Hematopoietic multipotent progenitor cell treated with erythropoietin and hydrocortisone succinate and interleukin-3 and kit ligand, for 6 days (in vitro differentiated cells): ENCODE measurements around the gene WDCP.
A peak's percentile ranks its signal among the peaks of the same experiment; 100 is the strongest.
"Not testable (repeated sequence)": the region's sequence is repeated elsewhere in the genome, so short reads cannot be mapped to it uniquely, and the experiment has no call there.

ENCODE experiments used
- DNase-seq: peaks from one replicate; pipeline ENCODE4 v3.0.0-alpha.2; 2015

The WDCP gene

GRCh38 chr2:24021122-24021998 lies 25.8 kb downstream of the WDCP start:
- DNase-seq: peak; percentile 70

DNA sequence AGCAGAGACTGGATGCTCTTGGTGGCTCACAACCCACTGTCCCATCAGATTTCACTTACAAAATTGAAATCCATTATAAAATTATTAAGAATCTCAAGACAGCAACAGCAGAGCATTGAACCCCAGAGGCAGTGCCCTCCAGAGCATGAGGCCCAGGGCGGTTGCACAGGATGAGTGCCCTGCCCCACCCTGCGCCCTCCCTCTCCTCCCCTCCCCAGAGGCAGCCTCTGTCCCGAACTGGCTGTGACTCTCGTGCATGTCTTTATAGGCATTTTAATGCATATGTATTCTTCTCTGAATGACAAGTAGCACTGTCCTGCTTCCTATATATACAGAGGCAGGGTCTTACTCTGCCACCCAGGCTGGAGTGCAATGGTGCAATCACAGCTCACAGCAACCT lies 26.9 kb downstream of the WDCP start:
- no peak for DNase-seq

GRCh38 chr2:24019729-24020128 lies 27.5 kb downstream of the WDCP start:
- no peak for DNase-seq

- DNase-seq: no peak
Observed at GRCh38 chr2:24018241-24018640, 28.9 kb downstream of the WDCP start.

GRCh38 chr2:24017711-24018110 lies 29.5 kb downstream of the WDCP start:
- no peak for DNase-seq

DNA sequence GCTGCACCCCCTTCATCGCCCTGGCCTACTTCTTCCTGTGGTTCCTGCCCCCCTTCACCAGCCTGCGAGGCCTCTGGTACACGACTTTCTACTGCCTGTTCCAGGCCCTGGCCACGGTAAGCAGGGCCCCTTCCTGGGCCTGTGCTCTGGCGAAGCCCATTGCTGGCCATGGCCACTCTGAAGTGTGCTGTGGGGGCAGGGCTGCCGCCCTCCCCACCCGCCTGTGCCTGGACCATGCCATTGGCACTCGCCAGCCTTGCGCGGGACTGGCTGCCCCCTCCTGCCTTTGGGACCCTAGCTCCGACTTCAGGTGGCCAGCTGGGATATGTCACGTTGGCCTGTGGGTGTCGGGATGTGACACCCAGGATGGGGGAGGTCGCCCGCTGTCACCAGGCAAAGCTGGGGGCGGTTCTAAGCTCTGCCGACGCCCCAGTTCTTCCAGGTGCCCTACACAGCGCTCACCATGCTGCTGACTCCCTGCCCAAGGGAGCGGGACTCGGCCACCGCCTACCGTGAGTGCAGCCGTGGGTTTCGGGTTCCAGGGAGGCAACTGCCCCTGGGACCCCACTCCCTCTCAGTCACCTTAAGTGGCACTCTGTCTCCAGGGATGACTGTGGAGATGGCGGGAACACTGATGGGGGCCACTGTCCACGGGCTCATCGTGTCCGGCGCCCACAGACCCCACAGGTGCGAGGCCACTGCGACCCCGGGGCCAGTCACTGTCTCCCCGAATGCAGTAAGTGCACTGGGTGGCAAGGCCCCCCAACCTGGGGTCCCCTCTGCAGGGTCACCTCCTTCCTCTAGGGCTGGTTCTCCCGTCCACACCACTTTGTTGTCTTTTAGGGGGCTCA lies 30.1 kb downstream of the WDCP start:
- DNase-seq: no peak

DNA sequence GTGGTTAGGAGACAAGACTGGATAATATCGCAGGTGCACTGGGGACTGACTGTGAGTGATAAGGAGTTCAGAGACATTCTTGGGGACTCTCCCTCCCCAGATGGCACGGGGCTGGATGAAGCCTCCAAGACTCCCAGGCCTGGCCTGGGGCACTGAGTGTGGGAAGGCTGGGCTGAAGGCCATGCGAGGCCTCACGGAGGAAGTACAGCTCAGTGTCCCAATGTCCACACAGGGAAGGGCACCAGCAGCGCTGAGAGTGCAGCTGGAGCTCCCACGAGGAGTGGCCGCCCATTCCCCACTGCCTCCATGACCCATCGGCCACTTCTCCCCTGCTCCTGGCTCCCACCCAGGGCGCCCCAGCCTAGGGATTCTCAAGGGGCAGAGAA lies 30.8 kb downstream of the WDCP start:
- peak; percentile 53 for DNase-seq

- DNase-seq: no peak
Observed at GRCh38 chr2:24015562-24016375, 31.4 kb downstream of the WDCP start.

DNA sequence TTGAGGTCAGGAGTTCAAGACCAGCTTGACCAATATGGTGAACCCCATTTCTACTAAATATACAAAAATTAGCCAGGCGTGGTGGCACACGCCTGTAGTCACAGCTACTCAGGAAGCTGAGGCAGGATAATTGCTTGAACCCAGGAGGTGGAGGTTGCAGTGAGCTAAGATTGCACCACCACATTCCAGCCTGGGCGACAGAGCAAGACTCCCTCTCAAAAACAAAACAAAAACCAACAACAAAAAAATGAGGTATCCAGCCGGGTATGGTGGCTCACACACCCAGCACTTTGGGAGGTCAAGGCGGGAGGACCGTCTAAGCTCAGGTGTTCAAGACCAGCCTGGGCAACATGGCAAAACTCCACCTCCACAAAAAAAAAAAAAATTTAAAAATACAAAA lies 32.3 kb downstream of the WDCP start:
- not testable (repeated sequence) for DNase-seq

GRCh38 chr2:24012521-24013188 lies 34.5 kb downstream of the WDCP start:
- no peak for DNase-seq

GRCh38 chr2:24011250-24012104 lies 35.7 kb downstream of the WDCP start:
- DNase-seq: peak; percentile 98

GRCh38 chr2:24010477-24011249 lies 36.5 kb downstream of the WDCP start:
- DNase-seq: peak; percentile 50

- DNase-seq: peak; percentile 81
Observed at GRCh38 chr2:24009680-24010476, 37.3 kb downstream of the WDCP start, which contains the start of gene MFSD2B. Gene MFSD2B, plus strand, starts transcription at chr2:24010085. Its CDS starts 12 bp downstream, at chr2:24010097.

GRCh38 chr2:24009367-24009679 lies 37.9 kb downstream of the WDCP start:
- DNase-seq: no peak

GRCh38 chr2:24008672-24009366 lies 38.4 kb downstream of the WDCP start:
- DNase-seq: no peak

DNA sequence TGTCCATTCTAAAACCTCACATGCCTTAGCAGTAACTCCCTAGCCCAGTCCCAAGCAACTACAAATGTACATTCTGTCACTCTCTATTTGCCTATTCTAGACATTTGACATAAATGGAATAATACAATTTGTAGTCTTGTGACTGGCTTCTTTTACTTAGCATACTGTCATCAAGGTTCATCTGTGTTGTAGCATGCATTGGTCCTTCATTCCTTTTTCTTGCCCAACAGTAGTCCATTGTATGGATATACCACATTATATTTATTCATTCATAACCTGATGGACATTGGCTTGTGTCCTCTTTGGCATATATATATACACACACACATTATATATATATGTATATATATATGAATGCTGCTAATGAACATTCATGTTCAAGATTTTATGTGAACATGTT lies 39.5 kb downstream of the WDCP start:
- DNase-seq: no peak

GRCh38 chr2:23994567-23994966 lies 52.6 kb downstream of the WDCP start:
- no peak for DNase-seq

- DNase-seq: no peak
Observed at GRCh38 chr2:23993736-23994269, 53.4 kb downstream of the WDCP start.

- DNase-seq: no peak
Observed at GRCh38 chr2:23992931-23993330, 54.3 kb downstream of the WDCP start.
